Measurements from ENCODE around the gene HTR4.

HTR4 gene

GRCh38 chr5:148486456-148486855, 167.9 kb downstream of the HTR4 start:
- H2BK5ac ChIP-seq (ENCODE audit: low read length) = no peak overlapping the region
- H4K5ac ChIP-seq (ENCODE audit: low read length) = no peak overlapping the region
- no peaks in the 10 kb centered on the region for H3K79me1 ChIP-seq (ENCODE audit: low read length)
- no peak overlapping the region for H3K18ac ChIP-seq (ENCODE audit: low read length)
- no peak overlapping the region for H3K27ac ChIP-seq (ENCODE audit: low read depth, low read length)
- H3K4ac ChIP-seq (ENCODE audit: low read depth, low read length) = no peak overlapping the region
- H3K56ac ChIP-seq (ENCODE audit: low read length) = no peak overlapping the region
- no peak overlapping the region for H3K23ac ChIP-seq (ENCODE audit: low read length)
- no peak overlapping the region for H3K4me2 ChIP-seq (ENCODE audit: low read length)
- WGBS (ENCODE audit: extremely low coverage, insufficient coverage, low lambda C conversion rate) = no CpG with 5 or more reads among the region's 3 CpGs
- no peaks in the 10 kb centered on the region for H3K4me1 ChIP-seq (ENCODE audit: control insufficient read depth, low read depth, low read length)
- no peaks in the 10 kb centered on the region for H3K79me2 ChIP-seq (ENCODE audit: control insufficient read depth, insufficient read depth, low read length)
- H2BK15ac ChIP-seq (replicated peaks; ENCODE audit: low read depth) = no peak overlapping the region
- no peak for DNase-seq
- H3K36me3 ChIP-seq (ENCODE audit: control insufficient read depth, insufficient read depth, low read length) = no peaks in the 10 kb centered on the region
- no peak overlapping the region for H2BK120ac ChIP-seq (ENCODE audit: low read depth, low read length)
- H3K27me3 ChIP-seq (ENCODE audit: insufficient read depth, low read length, poor library complexity) = no peaks in the 10 kb centered on the region
- H4K8ac ChIP-seq (ENCODE audit: low read depth, low read length) = no peak overlapping the region
- no peak overlapping the region for H2AK5ac ChIP-seq (ENCODE audit: low read length)
- H3K9ac ChIP-seq (ENCODE audit: low read length) = no peak overlapping the region
- no peak overlapping the region for H3K4me3 ChIP-seq (ENCODE audit: low read length)

- no peak overlapping the region for H3K9ac ChIP-seq (ENCODE audit: low read length)
- H3K27ac ChIP-seq (ENCODE audit: low read depth, low read length) = no peak overlapping the region
- no peaks in the 10 kb centered on the region for H3K79me1 ChIP-seq (ENCODE audit: low read length)
- no peak overlapping the region for H2AK5ac ChIP-seq (ENCODE audit: low read length)
- no peak overlapping the region for H3K56ac ChIP-seq (ENCODE audit: low read length)
- no peak overlapping the region for H2BK15ac ChIP-seq (replicated peaks; ENCODE audit: low read depth)
- no peaks in the 10 kb centered on the region for H3K27me3 ChIP-seq (ENCODE audit: insufficient read depth, low read length, poor library complexity)
- H3K4me1 ChIP-seq (ENCODE audit: control insufficient read depth, low read depth, low read length) = no peaks in the 10 kb centered on the region
- no peak overlapping the region for H3K4ac ChIP-seq (ENCODE audit: low read depth, low read length)
- H2BK120ac ChIP-seq (ENCODE audit: low read depth, low read length) = no peak overlapping the region
- H3K4me3 ChIP-seq (ENCODE audit: low read length) = no peak overlapping the region
- DNase-seq = no peak
- H3K79me2 ChIP-seq (ENCODE audit: control insufficient read depth, insufficient read depth, low read length) = no peaks in the 10 kb centered on the region
- no peak overlapping the region for H4K5ac ChIP-seq (ENCODE audit: low read length)
- no peaks in the 10 kb centered on the region for H3K36me3 ChIP-seq (ENCODE audit: control insufficient read depth, insufficient read depth, low read length)
- H3K4me2 ChIP-seq (ENCODE audit: low read length) = no peak overlapping the region
- H3K23ac ChIP-seq (ENCODE audit: low read length) = no peak overlapping the region
- H4K8ac ChIP-seq (ENCODE audit: low read depth, low read length) = no peak overlapping the region
- H2BK5ac ChIP-seq (ENCODE audit: low read length) = no peak overlapping the region
- no peak overlapping the region for H3K18ac ChIP-seq (ENCODE audit: low read length)
These were observed 169.7 kb downstream of the HTR4 start for GRCh38 chr5:148484651-148485050.

GRCh38 chr5:148483750-148484149, 170.6 kb downstream of the HTR4 start:
- Histone ChIP-seq H3K79me1 (ENCODE audit: low read length) (no peaks in the 10 kb centered on the region), H2BK15ac (replicated peaks; ENCODE audit: low read depth) (no peak overlapping the region), H2BK5ac (ENCODE audit: low read length) (no peak overlapping the region), H3K4me1 (ENCODE audit: control insufficient read depth, low read depth, low read length) (no peaks in the 10 kb centered on the region), H2AK5ac (ENCODE audit: low read length) (no peak overlapping the region), H3K4me2 (ENCODE audit: low read length) (no peak overlapping the region), H3K56ac (ENCODE audit: low read length) (no peak overlapping the region), H4K5ac (ENCODE audit: low read length) (no peak overlapping the region), H3K36me3 (ENCODE audit: control insufficient read depth, insufficient read depth, low read length) (no peaks in the 10 kb centered on the region), H3K27ac (ENCODE audit: low read depth, low read length) (no peak overlapping the region), H3K27me3 (ENCODE audit: insufficient read depth, low read length, poor library complexity) (no peaks in the 10 kb centered on the region), H3K18ac (ENCODE audit: low read length) (no peak overlapping the region), H3K4me3 (ENCODE audit: low read length) (no peak overlapping the region), H3K79me2 (ENCODE audit: control insufficient read depth, insufficient read depth, low read length) (no peaks in the 10 kb centered on the region), H3K9ac (ENCODE audit: low read length) (no peak overlapping the region), H4K8ac (ENCODE audit: low read depth, low read length) (no peak overlapping the region), H3K23ac (ENCODE audit: low read length) (no peak overlapping the region), H3K4ac (ENCODE audit: low read depth, low read length) (no peak overlapping the region), H2BK120ac (ENCODE audit: low read depth, low read length) (no peak overlapping the region)
- WGBS (ENCODE audit: extremely low coverage, insufficient coverage, low lambda C conversion rate) = no CpG with 5 or more reads among the region's 3 CpGs
- no peak for DNase-seq

GRCh38 chr5:148482697-148483462, 171.4 kb downstream of the HTR4 start:
- no peak overlapping the region for H3K4me3 ChIP-seq (ENCODE audit: low read length)
- no peak overlapping the region for H3K4me2 ChIP-seq (ENCODE audit: low read length)
- WGBS (ENCODE audit: extremely low coverage, insufficient coverage, low lambda C conversion rate) = no CpG with 5 or more reads among the region's 22 CpGs
- no peaks in the 10 kb centered on the region for H3K27me3 ChIP-seq (ENCODE audit: insufficient read depth, low read length, poor library complexity)
- no peak overlapping the region for H3K23ac ChIP-seq (ENCODE audit: low read length)
- H3K4me1 ChIP-seq (ENCODE audit: control insufficient read depth, low read depth, low read length) = no peaks in the 10 kb centered on the region
- no peak overlapping the region for H3K18ac ChIP-seq (ENCODE audit: low read length)
- no peaks in the 10 kb centered on the region for H3K36me3 ChIP-seq (ENCODE audit: control insufficient read depth, insufficient read depth, low read length)
- no peak overlapping the region for H2BK5ac ChIP-seq (ENCODE audit: low read length)
- no peak overlapping the region for H2BK15ac ChIP-seq (replicated peaks; ENCODE audit: low read depth)
- H3K79me1 ChIP-seq (ENCODE audit: low read length) = no peaks in the 10 kb centered on the region
- no peak overlapping the region for H2AK5ac ChIP-seq (ENCODE audit: low read length)
- H3K56ac ChIP-seq (ENCODE audit: low read length) = peak overlapping the region; percentile 49
- H4K5ac ChIP-seq (ENCODE audit: low read length) = peak overlapping the region; percentile 1
- no peak overlapping the region for H2BK120ac ChIP-seq (ENCODE audit: low read depth, low read length)
- no peak overlapping the region for H3K4ac ChIP-seq (ENCODE audit: low read depth, low read length)
- DNase-seq = peak; percentile 86
- H3K27ac ChIP-seq (ENCODE audit: low read depth, low read length) = no peak overlapping the region
- H3K9ac ChIP-seq (ENCODE audit: low read length) = no peak overlapping the region
- no peaks in the 10 kb centered on the region for H3K79me2 ChIP-seq (ENCODE audit: control insufficient read depth, insufficient read depth, low read length)
- H4K8ac ChIP-seq (ENCODE audit: low read depth, low read length) = no peak overlapping the region

- peak; percentile 56 for DNase-seq
- Histone ChIP-seq H3K4me1 (ENCODE audit: control insufficient read depth, low read depth, low read length) (no peaks in the 10 kb centered on the region), H3K27ac (ENCODE audit: low read depth, low read length) (no peak overlapping the region), H3K23ac (ENCODE audit: low read length) (no peak overlapping the region), H3K79me2 (ENCODE audit: control insufficient read depth, insufficient read depth, low read length) (no peaks in the 10 kb centered on the region), H3K4me2 (ENCODE audit: low read length) (no peak overlapping the region), H3K36me3 (ENCODE audit: control insufficient read depth, insufficient read depth, low read length) (no peaks in the 10 kb centered on the region), H3K4ac (ENCODE audit: low read depth, low read length) (no peak overlapping the region), H4K8ac (ENCODE audit: low read depth, low read length) (no peak overlapping the region), H2BK15ac (replicated peaks; ENCODE audit: low read depth) (no peak overlapping the region), H3K9ac (ENCODE audit: low read length) (no peak overlapping the region), H4K5ac (ENCODE audit: low read length) (no peak overlapping the region), H3K56ac (ENCODE audit: low read length) (peak overlapping the region; percentile 49), H2AK5ac (ENCODE audit: low read length) (no peak overlapping the region), H3K4me3 (ENCODE audit: low read length) (no peak overlapping the region), H2BK5ac (ENCODE audit: low read length) (no peak overlapping the region), H3K79me1 (ENCODE audit: low read length) (no peaks in the 10 kb centered on the region), H3K18ac (ENCODE audit: low read length) (no peak overlapping the region), H3K27me3 (ENCODE audit: insufficient read depth, low read length, poor library complexity) (no peaks in the 10 kb centered on the region), H2BK120ac (ENCODE audit: low read depth, low read length) (no peak overlapping the region)
- WGBS (ENCODE audit: extremely low coverage, insufficient coverage, low lambda C conversion rate) = no CpG with 5 or more reads among the region's 7 CpGs
These were observed 172.1 kb downstream of the HTR4 start for GRCh38 chr5:148482196-148482595.

- H3K79me1 ChIP-seq (ENCODE audit: low read length) = no peaks in the 10 kb centered on the region
- no peak overlapping the region for H3K56ac ChIP-seq (ENCODE audit: low read length)
- no peak overlapping the region for H4K5ac ChIP-seq (ENCODE audit: low read length)
- no peak overlapping the region for H2BK15ac ChIP-seq (replicated peaks; ENCODE audit: low read depth)
- WGBS (ENCODE audit: extremely low coverage, insufficient coverage, low lambda C conversion rate) = no CpG with 5 or more reads among the region's 3 CpGs
- no peak overlapping the region for H3K9ac ChIP-seq (ENCODE audit: low read length)
- no peak overlapping the region for H3K4me2 ChIP-seq (ENCODE audit: low read length)
- no peak for DNase-seq
- H3K4me3 ChIP-seq (ENCODE audit: low read length) = no peak overlapping the region
- no peak overlapping the region for H4K8ac ChIP-seq (ENCODE audit: low read depth, low read length)
- H2AK5ac ChIP-seq (ENCODE audit: low read length) = no peak overlapping the region
- H3K4ac ChIP-seq (ENCODE audit: low read depth, low read length) = no peak overlapping the region
- H3K27me3 ChIP-seq (ENCODE audit: insufficient read depth, low read length, poor library complexity) = no peaks in the 10 kb centered on the region
- H2BK5ac ChIP-seq (ENCODE audit: low read length) = no peak overlapping the region
- no peak overlapping the region for H3K27ac ChIP-seq (ENCODE audit: low read depth, low read length)
- no peak overlapping the region for H2BK120ac ChIP-seq (ENCODE audit: low read depth, low read length)
- H3K79me2 ChIP-seq (ENCODE audit: control insufficient read depth, insufficient read depth, low read length) = no peaks in the 10 kb centered on the region
- H3K18ac ChIP-seq (ENCODE audit: low read length) = no peak overlapping the region
- H3K4me1 ChIP-seq (ENCODE audit: control insufficient read depth, low read depth, low read length) = peaks cover 2% of the 10 kb centered on the region
- H3K36me3 ChIP-seq (ENCODE audit: control insufficient read depth, insufficient read depth, low read length) = no peaks in the 10 kb centered on the region
- no peak overlapping the region for H3K23ac ChIP-seq (ENCODE audit: low read length)
These were observed 176.9 kb downstream of the HTR4 start for GRCh38 chr5:148477429-148477828.
